GM19239 (cell line): ENCODE data around the gene DMXL1.

ENCODE experiments used
- DNase-seq: peaks from one replicate; pipeline ENCODE4 v3.0.0; 2011; ENCODE audit warnings: low spot score; ENCODE audit not compliant: insufficient read length
- FAIRE-seq: peaks from 2 replicates; lab custom pipeline; 2011; peaks lifted over from hg19 to GRCh38; lab: Jason Lieb, UNC

Gene DMXL1

DNA sequence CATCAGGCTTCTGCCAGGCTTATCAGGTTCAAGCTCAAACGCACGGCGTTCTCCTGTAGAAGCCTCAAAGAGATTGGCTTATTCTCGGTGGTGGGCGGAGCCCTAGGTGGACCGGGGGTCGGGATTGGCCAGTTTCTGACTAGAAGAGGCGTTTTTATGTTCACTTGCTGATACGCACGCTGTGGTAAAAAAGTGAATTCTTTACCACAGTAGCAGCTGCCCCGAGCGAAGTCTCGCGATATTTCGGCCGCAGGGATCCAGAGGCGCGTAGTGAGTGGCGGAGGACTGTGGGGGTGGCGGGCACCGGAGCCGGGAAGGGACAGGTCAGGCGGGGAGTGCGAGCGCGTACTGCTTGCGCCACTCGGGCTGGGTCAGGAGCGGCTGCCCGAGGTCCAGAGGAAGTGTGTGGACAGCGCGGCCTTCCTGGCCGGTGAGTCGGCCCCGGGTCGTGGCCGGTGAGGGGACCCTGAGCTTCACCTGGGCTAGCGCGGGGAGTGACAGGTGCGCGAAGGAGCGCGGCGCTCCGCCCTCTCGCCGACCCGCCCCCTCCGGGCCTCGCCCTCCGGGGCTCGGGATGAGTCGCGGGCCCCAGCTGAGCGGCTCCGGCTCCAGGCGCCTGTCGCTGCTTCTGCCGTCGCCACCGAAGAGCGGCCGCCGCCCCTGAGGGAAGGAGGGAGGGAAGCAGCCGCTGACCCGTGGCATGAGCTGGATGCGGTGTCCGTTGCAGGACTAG is at the start of gene DMXL1:
Gene DMXL1 (plus strand): TSS at position 260 of the 733 bp plus-strand sequence. CDS start 483 bp downstream, outside the sequence.
- FAIRE-seq (peak; percentile 97), DNase-seq (peak; percentile 31)

GRCh38 chr5:119021149-119021732 is 49.6 kb upstream of the DMXL1 start:
- no peak for FAIRE-seq
- no peak for DNase-seq

DNA sequence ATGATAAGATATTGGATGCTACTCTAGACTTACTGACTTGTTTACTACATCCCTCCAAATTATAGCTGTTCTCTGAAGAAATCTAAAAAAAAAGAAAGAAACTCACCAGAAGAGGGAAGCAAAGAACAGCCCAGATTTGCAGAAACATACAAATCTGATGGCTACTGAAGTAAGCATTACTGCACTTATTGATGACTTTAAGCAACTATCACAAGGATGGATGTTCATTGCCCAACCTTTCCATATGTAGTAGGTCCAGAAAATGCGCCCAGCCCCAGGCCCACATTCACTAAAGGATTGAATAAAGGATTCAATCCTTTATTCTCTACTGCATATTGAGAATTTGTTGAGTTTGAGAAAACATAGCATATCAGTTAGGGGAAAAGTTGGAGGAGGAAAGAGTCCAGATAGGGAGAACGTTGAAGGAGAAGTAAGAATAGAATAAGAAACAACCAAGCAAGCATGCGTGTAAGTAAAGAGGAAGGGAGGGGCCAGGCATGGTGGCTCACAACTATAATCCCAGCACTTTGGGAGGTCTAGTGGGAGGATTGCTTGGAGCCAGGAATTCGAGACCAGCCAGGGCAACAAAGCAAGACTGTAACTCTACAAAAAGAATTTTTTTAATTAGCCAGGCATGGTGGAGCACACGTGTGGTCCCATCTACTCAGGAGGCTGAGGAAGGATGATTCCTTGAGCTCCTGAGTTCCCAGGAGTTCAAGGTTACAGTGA is 48.7 kb upstream of the DMXL1 start:
- DNase-seq: no peak
- peak; percentile 94 for FAIRE-seq

DNA sequence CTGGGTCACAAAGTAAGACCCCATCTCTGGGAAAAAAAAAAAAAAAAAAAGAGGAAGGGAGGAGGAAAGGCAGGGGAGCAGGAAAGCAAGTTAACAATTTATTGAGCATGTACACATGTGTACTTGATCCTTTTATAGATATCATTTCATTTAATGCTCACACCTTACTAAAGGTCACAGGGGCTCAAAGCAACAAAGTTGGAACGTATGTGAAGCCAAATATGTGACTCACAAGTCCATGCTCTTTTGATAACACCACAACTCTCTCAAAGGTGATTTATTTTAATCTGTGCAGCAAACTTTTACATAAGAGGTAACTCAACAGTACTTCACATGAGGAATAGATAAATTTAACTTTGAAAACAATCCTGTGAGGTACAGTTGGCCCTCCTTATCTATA is 48.1 kb upstream of the DMXL1 start:
- no peak for DNase-seq
- FAIRE-seq: no peak

DNA sequence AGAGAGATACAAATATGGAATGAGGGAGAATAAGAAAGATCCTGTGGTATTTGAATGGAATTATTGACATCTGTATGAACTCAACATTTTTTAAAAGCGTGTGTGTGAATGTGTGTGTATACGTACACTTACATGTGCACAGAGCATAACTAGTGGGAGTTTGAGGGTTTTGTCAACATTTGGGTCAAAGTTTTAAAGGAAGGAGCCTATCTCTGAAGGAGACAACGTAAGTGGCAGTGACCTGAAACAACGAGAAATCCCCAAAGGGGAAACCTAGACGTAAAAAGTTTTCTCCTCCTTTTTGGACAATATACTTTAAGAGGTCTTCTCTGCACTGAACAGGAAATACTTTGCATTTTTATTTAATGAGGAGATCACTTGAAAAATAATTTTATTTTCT is 42.3 kb upstream of the DMXL1 start:
- DNase-seq (no peak), FAIRE-seq (no peak)

DNA sequence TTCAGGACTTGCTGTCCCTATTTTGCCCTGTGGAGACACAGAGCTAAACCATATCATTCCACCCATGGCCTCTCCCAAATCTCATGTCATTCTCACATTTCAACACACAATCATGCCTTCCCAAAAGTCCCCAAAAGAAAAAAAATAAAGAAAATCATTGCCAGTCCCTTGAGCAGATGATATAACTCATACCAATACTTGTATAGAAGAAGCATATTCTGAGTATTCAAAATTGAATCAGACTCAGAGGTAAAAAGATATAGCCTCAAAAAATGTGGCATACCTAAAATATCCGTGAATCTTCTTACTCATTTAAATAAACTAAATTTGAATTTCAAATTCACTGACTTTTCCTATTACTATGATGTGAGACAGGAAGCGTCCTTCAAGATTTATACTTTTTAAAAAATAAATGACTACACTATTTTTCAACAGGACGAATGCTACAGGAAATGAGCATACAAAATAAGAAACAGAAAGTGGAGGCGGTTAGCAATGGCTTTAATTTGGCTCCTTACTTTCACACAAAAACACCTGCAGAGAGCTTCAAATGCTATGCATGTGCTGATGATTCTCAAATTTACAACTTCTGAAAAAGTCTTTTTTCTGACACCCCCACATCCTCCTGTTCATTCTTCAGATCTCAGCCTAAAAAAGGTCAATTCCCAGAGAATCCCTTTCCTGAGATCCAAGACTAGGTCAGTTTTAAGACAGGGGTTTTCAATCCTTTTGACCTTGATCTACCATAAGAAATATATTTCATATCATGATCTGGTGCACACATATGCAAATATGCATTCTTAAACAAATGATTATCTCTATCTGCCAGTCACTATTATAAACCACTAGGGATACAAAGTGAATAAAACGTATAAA is 39.6 kb upstream of the DMXL1 start:
- no peak for DNase-seq
- peak; percentile 93 for FAIRE-seq

DNA sequence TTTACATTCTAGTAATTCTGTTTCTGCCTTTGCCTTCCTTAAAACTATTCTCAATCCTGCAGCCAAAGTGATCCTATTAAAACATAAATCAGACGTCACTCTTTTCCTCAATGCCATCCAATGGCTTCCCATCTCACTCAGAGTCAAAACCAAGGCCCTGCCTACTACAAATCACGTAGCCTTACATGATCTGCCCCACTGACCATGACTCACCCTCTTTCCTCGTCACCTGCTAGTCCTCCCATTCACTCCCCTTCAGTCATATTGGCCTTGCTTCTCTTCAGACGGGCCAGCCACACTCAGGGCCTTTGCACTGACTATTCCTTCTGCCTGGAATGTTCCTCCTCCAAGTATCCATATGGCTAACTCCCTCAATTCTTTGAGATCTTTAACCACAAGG is 39.0 kb upstream of the DMXL1 start:
- FAIRE-seq: peak; percentile 90
- no peak for DNase-seq

DNA sequence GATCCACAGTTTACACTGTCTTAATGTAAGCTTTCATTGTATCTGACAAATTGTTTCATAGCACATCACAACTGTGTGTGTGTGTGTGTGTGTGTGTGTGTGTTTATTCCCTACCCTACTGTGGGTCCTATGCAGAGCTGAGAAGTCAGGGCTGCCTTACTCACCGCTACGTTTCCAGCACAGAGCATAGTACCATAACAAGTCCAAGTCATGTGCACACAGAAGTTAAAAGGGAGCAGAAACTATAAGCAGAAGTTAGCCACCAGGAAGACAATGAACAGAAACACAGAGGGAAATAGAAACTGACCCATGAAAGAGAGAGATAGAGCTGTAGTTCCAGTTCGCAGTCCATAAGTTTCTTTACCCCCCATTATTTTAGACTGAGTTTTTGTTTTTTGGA is 38.2 kb upstream of the DMXL1 start:
- FAIRE-seq: peak; percentile 88
- DNase-seq: no peak

DNA sequence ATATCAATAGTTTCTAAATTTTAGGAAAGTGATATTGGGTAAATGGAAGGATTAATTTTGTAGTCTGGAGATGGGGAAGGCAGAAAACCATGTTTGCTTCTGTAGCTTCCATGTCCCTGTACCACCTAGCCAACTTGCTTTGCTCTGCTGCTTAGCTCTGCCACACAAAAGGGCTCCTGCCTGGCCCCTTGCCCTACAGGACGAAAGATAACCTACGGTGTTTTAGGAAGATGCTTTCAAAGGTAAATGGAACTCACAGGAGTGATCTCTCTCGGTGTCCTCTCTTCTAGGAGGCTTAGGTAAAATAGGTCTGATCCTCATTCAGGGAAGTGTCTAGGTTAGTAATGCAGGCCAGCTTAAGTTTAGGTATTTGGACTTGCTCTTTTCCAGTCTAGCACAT is 37.8 kb upstream of the DMXL1 start:
- no peak for DNase-seq
- FAIRE-seq: no peak

DNA sequence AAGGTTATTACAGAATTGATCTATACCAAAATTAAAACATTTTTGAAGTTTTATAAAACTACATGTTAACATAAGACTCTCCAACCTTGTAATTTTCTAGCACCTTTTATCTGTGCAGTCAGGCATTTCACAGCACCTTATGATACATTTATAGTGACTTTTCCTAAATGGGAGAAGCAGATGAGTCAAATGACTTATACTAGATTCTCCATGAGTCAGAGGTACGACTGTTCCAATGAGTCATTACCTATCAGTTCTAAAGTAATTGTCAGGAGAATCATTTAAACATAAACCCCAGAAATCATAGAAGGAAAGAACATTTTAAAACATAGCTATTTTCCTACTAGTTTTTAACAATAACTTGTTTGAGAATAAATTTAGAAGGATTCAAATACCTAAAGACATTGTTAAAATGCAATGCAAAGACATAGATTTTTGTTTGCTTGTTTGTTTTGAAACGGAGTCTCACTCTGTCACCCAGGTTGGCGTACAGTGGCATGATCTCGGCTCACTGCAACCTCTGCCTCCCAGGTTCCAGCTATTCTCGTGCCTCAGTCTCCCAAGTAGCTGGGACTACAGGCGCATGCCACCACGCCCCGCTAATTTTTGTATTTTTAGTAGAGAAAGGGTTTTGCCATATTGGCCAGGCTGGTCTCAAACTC is 34.7 kb upstream of the DMXL1 start:
- FAIRE-seq: no peak
- DNase-seq: no peak

DNA sequence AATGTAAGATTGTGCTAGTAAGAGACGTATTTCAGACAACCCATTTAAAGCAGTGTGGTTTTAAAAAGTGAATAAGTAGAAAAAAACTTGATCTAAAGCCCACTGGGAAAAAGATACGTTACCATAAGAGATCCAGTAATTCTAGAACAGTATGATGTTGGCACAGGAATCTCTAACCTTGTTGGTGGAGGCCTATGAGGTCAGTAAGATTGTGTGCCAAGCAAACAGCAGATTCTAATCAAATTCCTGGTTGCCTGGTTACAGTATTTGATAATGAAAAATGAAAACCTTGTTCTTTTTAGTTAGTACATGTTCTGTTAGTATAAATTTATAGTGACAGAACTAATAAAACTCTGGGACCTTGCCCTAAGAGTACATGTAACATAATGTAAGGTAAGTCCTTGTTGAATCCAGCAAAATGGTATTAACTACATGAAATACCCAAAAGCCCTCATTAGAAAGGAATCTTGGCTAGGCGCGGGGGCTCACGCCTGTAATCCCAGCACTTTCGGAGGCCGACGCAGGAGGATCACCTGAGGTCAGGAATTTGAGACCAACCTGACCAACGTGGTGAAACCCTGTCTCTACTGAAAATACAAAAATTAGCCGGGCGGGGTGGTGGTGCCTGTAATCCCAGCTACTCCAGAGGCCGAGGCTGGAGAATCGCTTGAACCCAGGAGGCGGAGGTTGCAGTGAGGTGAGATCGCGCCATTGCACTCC is 33.2 kb upstream of the DMXL1 start:
- FAIRE-seq (no peak), DNase-seq (no peak)

DNA sequence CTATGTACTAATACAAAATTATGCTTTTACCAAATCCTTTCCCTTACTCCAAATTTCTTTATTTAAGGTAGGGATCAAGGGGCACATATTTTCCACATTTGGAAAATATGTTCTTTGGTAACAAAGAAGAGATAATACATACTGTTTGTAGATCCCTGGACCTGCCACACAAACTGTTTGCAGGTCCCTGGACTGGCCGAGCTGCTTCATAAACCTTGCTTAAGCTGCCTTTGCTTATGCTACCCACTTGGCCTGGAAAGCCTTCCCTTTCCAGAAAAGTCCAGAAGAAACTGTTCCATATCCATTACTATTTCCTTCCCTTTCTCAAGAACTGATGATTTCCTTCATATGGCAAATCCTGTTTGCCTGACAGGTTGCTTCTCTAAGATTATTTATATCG is 22.6 kb upstream of the DMXL1 start:
- FAIRE-seq (no peak), DNase-seq (no peak)

- DNase-seq (no peak), FAIRE-seq (no peak)
These were observed 20.9 kb upstream of the DMXL1 start for GRCh38 chr5:119049824-119050449.

DNA sequence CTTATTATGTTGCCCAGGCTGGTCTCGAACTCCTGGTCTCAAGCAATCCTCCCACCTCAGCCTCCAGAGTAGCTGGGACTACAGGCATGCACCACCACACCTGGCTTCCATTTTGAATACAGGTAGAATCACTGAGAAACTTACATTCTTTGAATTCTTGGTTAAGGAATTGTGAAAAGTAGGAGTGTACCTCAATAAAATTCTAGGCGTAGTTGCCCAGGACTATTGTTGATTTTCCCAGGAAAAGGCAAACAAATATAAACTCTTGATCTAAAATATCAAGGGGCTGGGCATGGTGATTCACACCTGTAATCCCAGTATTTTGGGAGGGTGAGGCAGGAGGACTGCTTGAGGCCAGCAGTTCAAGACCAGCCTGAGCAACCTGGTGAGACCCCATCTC is 16.8 kb upstream of the DMXL1 start:
- FAIRE-seq (no peak), DNase-seq (no peak)

DNA sequence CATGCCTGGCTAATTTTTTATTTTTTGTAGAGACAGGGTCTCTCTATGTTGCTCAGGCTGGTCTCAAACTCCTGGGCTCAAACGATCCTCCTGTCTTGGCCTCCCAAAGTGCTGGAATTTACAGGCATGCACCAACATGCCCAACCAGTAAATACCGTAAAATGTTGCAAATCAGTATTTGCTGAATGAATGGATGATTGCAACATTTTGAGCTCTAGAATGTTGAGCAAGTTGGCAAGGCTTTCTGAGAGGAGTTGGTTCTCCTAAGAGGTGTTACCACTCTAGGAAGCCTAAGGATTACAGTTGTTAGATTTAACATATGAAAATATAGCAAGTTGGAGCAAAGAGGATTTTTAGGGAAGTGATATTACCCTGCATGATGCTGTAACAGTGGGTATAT is 15.6 kb upstream of the DMXL1 start:
- FAIRE-seq: no peak
- DNase-seq: no peak

- FAIRE-seq: no peak
- DNase-seq: no peak
These were observed 11.8 kb upstream of the DMXL1 start for GRCh38 chr5:119058979-119059529.

- FAIRE-seq (no peak), DNase-seq (no peak)
These were observed 11.1 kb upstream of the DMXL1 start for GRCh38 chr5:119059740-119060255.

- FAIRE-seq: peak; percentile 58
These were observed 7.1 kb upstream of the DMXL1 start for GRCh38 chr5:119063579-119064379.

More at GRCh38 chr5:119063579-119064379, 7.1 kb upstream of the DMXL1 start:
- no peak for DNase-seq
